ENCODE data around the gene HYI.

DNA sequence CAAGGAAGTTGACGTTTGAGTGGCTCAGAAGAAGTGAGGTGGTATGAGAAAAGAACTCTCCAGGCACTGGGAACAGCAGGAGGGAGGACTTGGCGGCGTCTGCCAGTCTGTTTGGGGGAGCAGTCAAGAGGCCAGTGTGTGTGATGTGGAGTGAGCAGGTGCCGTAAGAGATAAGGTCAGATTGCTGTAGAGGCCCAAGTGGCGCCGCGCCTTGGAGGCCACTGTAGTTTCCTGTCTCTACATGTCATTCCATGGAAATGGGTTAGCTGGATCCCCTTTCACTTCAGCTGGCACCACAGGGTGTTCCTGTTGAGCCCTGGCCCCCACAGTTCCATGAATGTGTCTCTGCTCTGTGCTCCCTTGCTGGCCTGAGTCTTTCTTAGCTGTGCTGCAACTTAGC lies 41.5 kb upstream of the HYI start:
- TF ChIP-seq CTCF (conservative IDR thresholded peaks at IDR 0.05; ENCODE audit: low read depth, low read length), result no peak
- no peak for TF ChIP-seq EZH2 (IDR thresholded peaks at IDR 0.05; ENCODE audit: low read length, unreplicated experiment)
- TF ChIP-seq EZH2phosphoT487 (IDR thresholded peaks at IDR 0.05; ENCODE audit: borderline replicate concordance, low read length), result no peak
